Suprapubic skin (tissue), 4 donors: Measurements from ENCODE around the gene NT5C1B. TPM values are rescaled to one million over a fixed set of nuclear protein-coding genes. Genes with fewer than 3 reads are reported as not detected.

Experiments used
- DNase-seq, 2 donors: peaks; one replicate each; pipeline ENCODE4 v3.0.0-alpha.2; 2019; ENCODE audit warnings: low spot score in 2 of 2
- H3K27ac ChIP-seq: fragments of 200-600 bp; sonication (generic); one replicate; pipeline ENCODE4 v1.5.1; 2019
- H3K27me3 ChIP-seq: fragments of 200-600 bp; sonication (generic); one replicate; pipeline ENCODE4 v1.5.1; 2019
- H3K36me3 ChIP-seq: fragments of 200-600 bp; sonication (generic); one replicate; pipeline ENCODE4 v1.5.1; 2019
- H3K4me1 ChIP-seq: fragments of 200-600 bp; sonication (generic); one replicate; pipeline ENCODE4 v1.5.1; 2019
- H3K4me3 ChIP-seq: fragments of 200-600 bp; sonication (generic); one replicate; pipeline ENCODE4 v1.5.1; 2019; ENCODE audit warnings: mild to moderate bottlenecking
- H3K9me3 ChIP-seq: fragments of 200-600 bp; sonication (generic); one replicate; pipeline ENCODE4 v1.5.1; 2019
- CTCF ChIP-seq, 2 donors: fragments of 200-600 bp in 1 of 2; fragments of 450-650 bp in 1 of 2; sonication (generic) in 1 of 2; IDR thresholded peaks; one replicate each; pipeline ENCODE4 v1.5.1; 2016 to 2019; ENCODE audit warnings: antibody characterized with exemption in 2 of 2, mild to moderate bottlenecking in 1 of 2, moderate library complexity in 1 of 2
- EP300 ChIP-seq: sonication (generic); formaldehyde crosslinking; IDR thresholded peaks from one replicate; pipeline ENCODE4 v1.6.1; 2017; ENCODE audit warnings: antibody characterized with exemption
- POLR2A ChIP-seq, 2 donors: fragments of 450-650 bp; IDR thresholded peaks; one replicate each; pipeline ENCODE4 v1.6.1; 2017; ENCODE audit warnings: antibody characterized with exemption in 2 of 2, mild to moderate bottlenecking in 2 of 2, moderate library complexity in 2 of 2
- POLR2AphosphoS5 ChIP-seq, 3 donors: sonication (generic); formaldehyde crosslinking; IDR thresholded peaks; one replicate each; pipeline ENCODE4 v1.6.1; 2017; ENCODE audit warnings: antibody characterized with exemption in 3 of 3
- WGBS: methylation state at CpG from one replicate; pipeline ENCODE4 v1.1.5; 2018; 5-methylcytosine and 5-hydroxymethylcytosine counted together
- total RNA-seq, 4 donors: library from RNA; depleted of rRNA; stranded (reverse); fragments of >200 nt; gene quantifications; one replicate each; pipeline ENCODE4 v1.1.0, GENCODE V29; 2016

The NT5C1B gene
- total RNA-seq, 4 donors from 2014 or later = not detected

- peak within 1 kb of the TSS; percentile 91 for H3K4me3 ChIP-seq
- TF ChIP-seq POLR2A (IDR thresholded peaks at IDR 0.05) (peak in 1 of 2 donors; percentile 9), POLR2AphosphoS5 (IDR thresholded peaks at IDR 0.05) (no peak)
- 4% methylated on average over 9 of the region's 81 CpGs for WGBS
- H3K27ac ChIP-seq = peak within 1 kb of the TSS; percentile 99
- peaks cover 29% of the 10 kb centered on the region for H3K4me1 ChIP-seq
- H3K9me3 ChIP-seq = no peaks in the 10 kb centered on the region
- H3K36me3 ChIP-seq = peaks cover 10% of the 10 kb centered on the region
- H3K27me3 ChIP-seq = no peaks in the 10 kb centered on the region
- DNase-seq = peak; percentile 97
Measured at GRCh38 chr2:18560031-18560796, 29.2 kb downstream of the NT5C1B start, which contains the start of gene RDH14. Gene RDH14 (minus strand): TSS chr2:18560653. CDS start chr2:18560572, 81 bp downstream.

DNA sequence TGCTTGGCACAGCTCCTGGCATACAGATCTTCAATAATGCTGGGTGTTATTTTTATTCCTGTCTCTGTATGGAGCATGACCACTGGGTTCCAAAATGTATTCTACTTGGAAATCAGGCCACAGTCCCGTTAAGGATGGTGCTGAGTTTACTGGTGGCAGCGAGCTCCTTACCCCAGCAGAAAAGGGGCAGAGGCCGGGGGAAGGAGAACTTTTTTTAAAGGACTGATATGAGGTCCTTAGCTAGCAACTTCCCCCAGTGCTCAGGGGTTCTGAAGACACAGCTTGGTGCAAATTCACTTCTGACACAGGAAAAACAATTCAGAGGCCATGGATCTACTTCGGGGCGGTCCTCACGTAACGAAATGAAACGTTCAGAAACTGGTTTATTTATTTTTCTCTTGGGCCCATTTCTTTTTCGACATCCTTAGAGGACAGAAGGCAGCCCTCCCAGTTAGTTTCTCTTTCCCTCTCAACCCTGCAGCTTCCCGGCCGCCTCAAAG lies 29.8 kb downstream of the NT5C1B start:
- peak overlapping the region; percentile 99 for H3K27ac ChIP-seq
- peaks cover 29% of the 10 kb centered on the region for H3K4me1 ChIP-seq
- no peaks in the 10 kb centered on the region for H3K27me3 ChIP-seq
- no peak for TF ChIP-seq CTCF (IDR thresholded peaks at IDR 0.05)
- TF ChIP-seq POLR2AphosphoS5 (IDR thresholded peaks at IDR 0.05) = no peak
- TF ChIP-seq EP300 = no peak
- TF ChIP-seq POLR2A (IDR thresholded peaks at IDR 0.05) = no peak
- H3K9me3 ChIP-seq = no peaks in the 10 kb centered on the region
- peaks cover 13% of the 10 kb centered on the region for H3K36me3 ChIP-seq
- peak overlapping the region; percentile 91 for H3K4me3 ChIP-seq
- DNase-seq = no peak
- 2% methylated on average over 11 of the region's 11 CpGs for WGBS

DNA sequence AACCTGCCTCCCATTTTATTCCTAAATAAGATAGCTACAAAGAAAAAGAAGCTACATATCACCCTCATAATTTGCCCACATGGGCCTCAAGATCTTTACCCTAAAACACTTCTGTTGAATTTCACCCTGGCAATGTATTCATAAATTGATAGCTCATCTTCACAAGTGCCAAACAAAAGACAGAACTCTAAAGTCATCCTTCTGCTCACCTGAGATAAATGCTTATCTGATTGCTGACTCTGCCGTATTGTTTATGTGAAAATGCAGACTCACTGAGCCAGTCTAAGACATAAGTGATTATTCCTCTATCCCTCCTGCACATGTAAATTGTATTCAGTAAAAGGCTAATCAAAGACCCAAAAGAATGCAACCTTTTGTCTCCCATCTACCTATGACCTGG lies 30.9 kb downstream of the NT5C1B start:
- H3K27ac ChIP-seq = no peak overlapping the region
- no peak for DNase-seq
- H3K27me3 ChIP-seq = no peaks in the 10 kb centered on the region
- H3K36me3 ChIP-seq = peaks cover 16% of the 10 kb centered on the region
- WGBS = 52% methylated on average over 1 of the region's 1 CpG
- H3K9me3 ChIP-seq = no peaks in the 10 kb centered on the region
- H3K4me3 ChIP-seq = no peak overlapping the region
- TF ChIP-seq POLR2A (IDR thresholded peaks at IDR 0.05) (no peak), CTCF (IDR thresholded peaks at IDR 0.05) (no peak), EP300 (no peak), POLR2AphosphoS5 (IDR thresholded peaks at IDR 0.05) (no peak)
- peaks cover 29% of the 10 kb centered on the region for H3K4me1 ChIP-seq

DNA sequence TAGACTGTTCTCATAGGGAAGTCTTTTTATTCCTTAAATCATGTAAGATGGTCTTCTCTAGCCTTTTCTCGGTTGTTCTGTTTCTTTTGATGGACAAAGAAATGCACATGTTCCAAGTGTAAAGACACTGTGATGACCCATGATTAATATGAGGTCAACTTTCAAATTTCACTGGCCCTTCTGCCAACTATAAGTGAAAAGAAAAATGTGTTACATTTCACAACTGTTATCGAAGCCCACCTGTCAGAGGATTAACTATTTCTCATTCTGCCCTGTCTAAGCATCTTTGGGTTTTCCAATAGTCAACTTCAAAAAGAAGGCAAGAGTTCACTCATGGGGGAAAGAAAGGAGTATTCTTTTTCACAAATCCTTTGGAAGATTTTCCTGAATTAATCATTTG lies 32.2 kb downstream of the NT5C1B start:
- Histone ChIP-seq H3K4me3 (no peak overlapping the region), H3K27me3 (no peaks in the 10 kb centered on the region), H3K9me3 (no peaks in the 10 kb centered on the region), H3K4me1 (peaks cover 37% of the 10 kb centered on the region), H3K27ac (no peak overlapping the region), H3K36me3 (peaks cover 16% of the 10 kb centered on the region)
- no peak for DNase-seq
- WGBS = 77% methylated on average over 2 of the region's 2 CpGs
- TF ChIP-seq CTCF (IDR thresholded peaks at IDR 0.05) = no peak
- TF ChIP-seq EP300 = no peak
- TF ChIP-seq POLR2AphosphoS5 (IDR thresholded peaks at IDR 0.05) = no peak
- no peak for TF ChIP-seq POLR2A (IDR thresholded peaks at IDR 0.05)

DNA sequence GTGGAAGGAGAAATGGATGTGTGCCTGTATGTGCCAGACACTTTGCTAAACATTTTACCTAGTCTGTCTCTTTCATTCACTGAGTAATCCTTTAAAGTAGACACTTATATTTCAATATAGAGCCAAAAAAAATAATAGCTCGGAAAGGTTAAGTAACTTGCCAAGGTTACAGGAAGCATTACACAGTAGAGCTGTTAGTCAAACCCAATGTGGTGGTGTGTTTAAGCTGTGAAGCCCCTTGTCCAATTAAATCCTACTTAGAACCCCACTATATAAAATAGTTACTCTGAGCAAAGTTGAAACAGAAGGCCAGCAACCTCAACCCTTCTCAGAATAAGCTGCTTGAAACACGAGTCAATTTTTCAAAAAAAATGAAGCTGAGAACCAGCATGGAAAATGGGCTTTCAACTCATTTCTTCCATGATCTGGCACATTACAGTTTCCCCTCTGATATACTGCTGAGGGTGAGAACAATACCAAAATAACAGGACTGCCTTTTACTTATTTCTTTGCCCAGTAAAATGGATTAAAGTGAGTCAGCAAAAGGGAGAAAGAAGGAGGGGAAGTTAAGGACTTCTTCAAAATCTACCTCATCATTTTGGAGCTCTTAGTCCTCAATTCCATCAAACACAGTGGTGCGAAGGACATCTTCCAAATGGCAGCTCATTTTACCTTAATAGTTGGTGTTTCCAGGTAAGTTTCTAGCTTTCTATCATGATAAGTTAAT lies 36.9 kb downstream of the NT5C1B start:
- peaks cover 8% of the 10 kb centered on the region for H3K4me1 ChIP-seq
- no peak overlapping the region for H3K27ac ChIP-seq
- no peak overlapping the region for H3K4me3 ChIP-seq
- no peak for DNase-seq
- H3K36me3 ChIP-seq = peaks cover 16% of the 10 kb centered on the region
- TF ChIP-seq CTCF (IDR thresholded peaks at IDR 0.05) (no peak), EP300 (no peak), POLR2AphosphoS5 (IDR thresholded peaks at IDR 0.05) (no peak), POLR2A (IDR thresholded peaks at IDR 0.05) (no peak)
- WGBS = 70% methylated on average over 3 of the region's 3 CpGs
- H3K9me3 ChIP-seq = no peaks in the 10 kb centered on the region
- no peaks in the 10 kb centered on the region for H3K27me3 ChIP-seq
